Lung (tissue), 12 donors: Measurements from ENCODE around the gene HTRA3. TPM values are rescaled to one million over a fixed set of nuclear protein-coding genes. Genes with fewer than 3 reads are reported as not detected.

Experiments used
- ATAC-seq: fragments of 200-7000 bp; cut with Tn5 transposase; one replicate; pipeline ENCODE4 v1.9.1; 2020; ENCODE audit warnings: moderate number of reproducible peaks; ENCODE audit not compliant: insufficient read depth, low FRiP score
- DNase-seq, 3 donors: peaks; one replicate each; pipeline ENCODE4 v3.0.0-alpha.2; 2013 to 2017
- H3K27ac ChIP-seq, 2 donors: one replicate each; pipeline ENCODE4 v1.5.1; 2013; ENCODE audit warnings: mild to moderate bottlenecking in 2 of 2, moderate library complexity in 2 of 2, control low read depth in 1 of 2, inconsistent platforms in 1 of 2, low read depth in 1 of 2, low read length in 1 of 2
- H3K27me3 ChIP-seq, 3 donors: one replicate each; pipeline ENCODE4 v1.5.1; 2013; ENCODE audit warnings: low read length in 2 of 3; ENCODE audit not compliant: control insufficient read depth in 3 of 3, insufficient read depth in 3 of 3
- H3K36me3 ChIP-seq, 4 donors: one replicate each; pipeline ENCODE4 v1.5.1; 2013; ENCODE audit warnings: low read length in 4 of 4, mild to moderate bottlenecking in 1 of 4, moderate library complexity in 1 of 4; ENCODE audit not compliant: control insufficient read depth in 4 of 4, insufficient read depth in 4 of 4
- H3K4me1 ChIP-seq, 5 donors: one replicate each; pipeline ENCODE4 v1.5.1; 2013; ENCODE audit warnings: low read length in 5 of 5, mild to moderate bottlenecking in 2 of 5, moderate library complexity in 1 of 5; ENCODE audit not compliant: control insufficient read depth in 5 of 5, insufficient read depth in 5 of 5
- H3K4me3 ChIP-seq: one replicate; pipeline ENCODE4 v1.5.1; 2013; ENCODE audit warnings: mild to moderate bottlenecking, control low read depth, moderate library complexity
- H3K9ac ChIP-seq, 2 donors: one replicate each; pipeline ENCODE4 v1.5.1; 2013; ENCODE audit warnings: low read length in 2 of 2, control low read depth in 1 of 2; ENCODE audit not compliant: insufficient read depth in 1 of 2
- H3K9me3 ChIP-seq, 4 donors: one replicate each; pipeline ENCODE4 v1.5.1; 2013; ENCODE audit warnings: low read length in 3 of 4, mild to moderate bottlenecking in 1 of 4, moderate library complexity in 1 of 4; ENCODE audit not compliant: control insufficient read depth in 4 of 4, insufficient read depth in 3 of 4
- WGBS, 2 donors: extraction: QIAGEN DNeasy Blood & Tissue Kit; methylation state at CpG; one replicate each; pipeline ENCODE4 v1.1.7; 2013; 5-methylcytosine and 5-hydroxymethylcytosine counted together
- polyA plus RNA-seq, 2 donors: library from polyadenylated mRNA; stranded (reverse); fragments of 200-250 nt; gene quantifications; one replicate each; pipeline ENCODE4 v1.2.1, GENCODE V29; 2013
- total RNA-seq, 2 donors: library from RNA; depleted of rRNA in 1 of 2; stranded (reverse); fragments of >200 nt in 1 of 2; gene quantifications; one replicate each; pipeline ENCODE4 v1.2.1, GENCODE V29; 2014 to 2021
- TF ChIP-seq, protein P1 (sequence below): IDR thresholded peaks from 2 replicates; pipeline ENCODE4 v1.5.1; 2012; ENCODE audit warnings: mild to moderate bottlenecking; ENCODE audit errors: control extremely low read depth, extremely low read depth
- donor health status: control.
- donor health status: control.
- donor health status: Bipolar disorder and iron deficiency.
- donor health status: healthy.
- donor health status: DM: yes; HTN: yes; CAD: no.

Gene HTRA3
- total and polyA plus RNA-seq, 4 donors, result 9.5 to 23.5 (median 17.8) TPM

DNA sequence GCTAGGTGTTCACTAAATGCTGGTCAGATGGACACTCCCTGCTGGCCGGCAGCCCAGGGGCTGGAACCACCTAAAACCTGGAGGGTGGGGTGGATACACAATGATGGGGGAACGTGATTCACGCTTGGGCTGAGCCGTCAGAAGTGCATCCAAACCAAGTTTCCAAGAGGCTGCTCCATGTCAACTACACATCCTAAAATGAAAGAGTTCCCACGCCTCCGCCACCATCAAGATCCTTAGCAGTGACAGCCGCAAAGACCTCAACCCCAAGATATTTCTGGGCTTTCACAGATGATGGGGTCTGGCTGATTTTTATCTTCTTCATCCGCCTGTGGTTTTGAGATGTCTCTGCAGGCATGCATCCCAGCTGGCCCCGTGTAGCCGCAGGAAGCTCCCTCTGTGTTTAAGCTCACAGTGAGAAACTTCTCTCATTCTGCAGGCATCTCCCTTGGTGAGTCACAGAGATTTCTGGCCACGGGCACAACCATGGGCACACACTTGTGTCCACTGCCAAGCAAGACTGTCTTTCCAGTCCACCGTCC, 84.4 kb downstream of the HTRA3 start:
- Histone ChIP-seq H3K9ac (no peak overlapping the region), H3K4me1 (peaks cover 0 to 21% (median 13%) of the 10 kb centered on the region in 5 donors), H3K4me3 (no peak overlapping the region), H3K9me3 (no peaks in the 10 kb centered on the region), H3K27me3 (no peaks in the 10 kb centered on the region), H3K36me3 (no peaks in the 10 kb centered on the region), H3K27ac (no peak overlapping the region)
- ATAC-seq (no peak), DNase-seq (peak; percentile 34 to 76 (median 48))
- TF ChIP-seq, protein P1, sequence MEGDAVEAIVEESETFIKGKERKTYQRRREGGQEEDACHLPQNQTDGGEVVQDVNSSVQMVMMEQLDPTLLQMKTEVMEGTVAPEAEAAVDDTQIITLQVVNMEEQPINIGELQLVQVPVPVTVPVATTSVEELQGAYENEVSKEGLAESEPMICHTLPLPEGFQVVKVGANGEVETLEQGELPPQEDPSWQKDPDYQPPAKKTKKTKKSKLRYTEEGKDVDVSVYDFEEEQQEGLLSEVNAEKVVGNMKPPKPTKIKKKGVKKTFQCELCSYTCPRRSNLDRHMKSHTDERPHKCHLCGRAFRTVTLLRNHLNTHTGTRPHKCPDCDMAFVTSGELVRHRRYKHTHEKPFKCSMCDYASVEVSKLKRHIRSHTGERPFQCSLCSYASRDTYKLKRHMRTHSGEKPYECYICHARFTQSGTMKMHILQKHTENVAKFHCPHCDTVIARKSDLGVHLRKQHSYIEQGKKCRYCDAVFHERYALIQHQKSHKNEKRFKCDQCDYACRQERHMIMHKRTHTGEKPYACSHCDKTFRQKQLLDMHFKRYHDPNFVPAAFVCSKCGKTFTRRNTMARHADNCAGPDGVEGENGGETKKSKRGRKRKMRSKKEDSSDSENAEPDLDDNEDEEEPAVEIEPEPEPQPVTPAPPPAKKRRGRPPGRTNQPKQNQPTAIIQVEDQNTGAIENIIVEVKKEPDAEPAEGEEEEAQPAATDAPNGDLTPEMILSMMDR, result no peak
- 73 to 77% methylated on average over 12 of the region's 12 CpGs for WGBS, 2 donors

DNA sequence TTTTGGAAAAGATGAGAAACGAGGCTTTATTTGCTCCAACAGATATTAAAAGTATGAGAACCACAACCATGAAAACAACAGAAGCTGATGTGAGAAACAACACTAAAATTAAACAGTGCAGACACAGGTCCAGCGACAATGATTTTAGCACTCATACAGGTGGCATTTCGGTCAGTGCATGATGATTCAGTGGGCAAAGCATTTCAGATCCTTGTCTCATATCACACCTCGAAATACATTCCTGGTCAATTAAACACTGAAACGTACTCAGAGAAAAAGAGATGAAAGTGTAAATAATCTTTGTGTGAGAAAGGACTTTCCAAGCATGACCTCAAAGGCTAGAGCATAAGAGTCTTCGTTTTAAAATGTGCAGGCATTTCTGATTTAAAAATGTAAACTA, 85.8 kb downstream of the HTRA3 start:
- no peak for ATAC-seq
- DNase-seq, result no peak
- Histone ChIP-seq H3K27me3 (no peaks in the 10 kb centered on the region), H3K9me3 (no peaks in the 10 kb centered on the region), H3K4me1 (peaks cover 0 to 21% (median 13%) of the 10 kb centered on the region in 5 donors), H3K9ac (no peak overlapping the region), H3K4me3 (no peak overlapping the region), H3K27ac (no peak overlapping the region), H3K36me3 (no peaks in the 10 kb centered on the region)
- TF ChIP-seq, protein P1, result no peak
- WGBS, 2 donors, result 68 to 82% methylated on average over 6 of the region's 6 CpGs

DNA sequence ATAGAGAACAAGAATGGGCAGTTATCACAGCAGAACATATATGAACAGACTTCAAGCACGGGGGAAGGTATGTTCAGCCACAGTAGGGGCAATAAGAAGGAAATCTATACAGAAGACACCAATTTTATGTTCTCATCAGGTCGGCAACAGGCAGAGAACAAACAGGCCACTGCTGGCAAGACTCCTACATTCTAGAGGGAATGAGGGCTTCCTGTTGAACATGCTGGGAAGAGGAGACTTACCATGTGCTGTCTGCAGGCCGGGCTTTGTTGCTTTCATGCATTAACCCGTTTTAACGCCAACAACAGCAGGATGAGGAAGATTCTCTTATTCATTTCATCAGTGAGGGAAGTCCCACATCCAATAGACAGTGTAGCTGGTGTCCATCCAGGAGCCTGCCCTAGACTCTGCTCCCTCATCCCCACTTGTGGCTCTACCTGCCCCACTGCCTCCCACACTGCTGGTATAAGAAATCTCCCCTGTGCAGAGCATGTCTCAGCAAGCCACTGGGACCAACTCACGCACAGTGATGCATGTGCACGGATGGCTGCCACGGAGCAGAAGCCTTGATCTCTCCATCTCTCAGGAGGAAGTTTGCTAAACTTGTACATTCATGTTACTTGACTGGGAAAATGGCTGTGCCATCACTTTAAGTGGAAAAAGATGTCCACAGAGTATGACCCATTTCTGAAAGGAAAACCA, 86.5 kb downstream of the HTRA3 start:
- Histone ChIP-seq H3K27ac (no peak overlapping the region), H3K36me3 (no peaks in the 10 kb centered on the region), H3K4me1 (peaks cover 0 to 20% (median 13%) of the 10 kb centered on the region in 5 donors), H3K9ac (no peak overlapping the region), H3K27me3 (no peaks in the 10 kb centered on the region), H3K4me3 (no peak overlapping the region), H3K9me3 (no peaks in the 10 kb centered on the region)
- DNase-seq (peak in 1 of 3 donors; percentile 34), ATAC-seq (no peak)
- 57 to 77% methylated on average over 8 of the region's 8 CpGs for WGBS, 2 donors
- TF ChIP-seq, protein P1, result no peak

Other genes with a start within 250 kb of the HTRA3 start
- 10 to 100 TPM in 1 of 2 donors, 1 to 10 TPM in 1; 4.0 to 10.9 TPM for gene ABLIM2, start 110.9 kb upstream of the HTRA3 start, total RNA-seq
- 1 to 10 TPM; 1.7 to 6.5 TPM for gene ABLIM2, start 110.9 kb upstream of the HTRA3 start, polyA plus RNA-seq
- 10 to 100 TPM; 41.7 to 67.3 TPM for gene SH3TC1, start 70.5 kb upstream of the HTRA3 start, total RNA-seq
- 10 to 100 TPM; 21.4 to 34.5 TPM for gene SH3TC1, start 70.5 kb upstream of the HTRA3 start, polyA plus RNA-seq
- 10 to 100 TPM; 26.9 to 32.2 TPM for gene ACOX3, start 171.0 kb downstream of the HTRA3 start, total RNA-seq
- gene ACOX3, start 171.0 kb downstream of the HTRA3 start, polyA plus RNA-seq, result 10 to 100 TPM; 15.6 to 16.1 TPM
- gene TRMT44, start 171.0 kb downstream of the HTRA3 start, total RNA-seq, result 10 to 100 TPM; 22.6 to 24.8 TPM
- 1 to 10 TPM; 7.3 to 7.4 TPM for gene TRMT44, start 171.0 kb downstream of the HTRA3 start, polyA plus RNA-seq